Right lobe of liver (tissue), 4 donors: ENCODE data around the gene TENM3.

Experiments
- POLR2A ChIP-seq: fragments of 450-650 bp; IDR thresholded peaks from one replicate; pipeline ENCODE4 v1.6.1; 2017; ENCODE audit warnings: antibody characterized with exemption, mild to moderate bottlenecking
- TF ChIP-seq, protein P1 (sequence below), 4 donors: fragments of 200-600 bp in 3 of 4; fragments of 450-650 bp in 1 of 4; IDR thresholded peaks; one replicate each; pipeline versions ENCODE4 v1.5.1 to v1.8.0; 2016 to 2022; ENCODE audit warnings: antibody characterized with exemption in 4 of 4, mild to moderate bottlenecking in 2 of 4
- donor health status: DM: no; HTN: no; CAD: no.
- donor health status: DM: no; HTN: no; CAD: no.
- donor health status: DM: no; HTN: yes; CAD: no.

DNA sequence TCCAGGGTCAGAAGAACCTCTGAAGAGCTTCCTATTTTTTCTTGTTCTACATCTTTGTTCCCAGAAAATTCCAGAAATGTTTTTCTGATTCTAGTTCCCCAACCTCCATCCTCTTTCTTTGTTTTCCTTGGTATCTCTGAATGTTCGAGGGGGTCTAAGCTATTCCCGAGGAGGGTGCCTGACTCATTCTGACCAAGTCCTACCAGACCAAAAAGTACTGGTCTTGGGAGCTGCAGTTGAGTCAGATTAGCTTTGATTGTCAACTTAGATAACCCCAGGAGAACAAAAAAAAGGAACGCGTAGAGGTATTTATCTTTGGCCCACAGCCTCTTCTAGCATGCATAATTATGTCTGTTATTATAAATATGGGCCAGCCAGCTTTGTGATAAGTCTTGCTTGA lies 12.1 kb upstream of the TENM3 start:
- no peak for TF ChIP-seq POLR2A
- TF ChIP-seq, protein P1, sequence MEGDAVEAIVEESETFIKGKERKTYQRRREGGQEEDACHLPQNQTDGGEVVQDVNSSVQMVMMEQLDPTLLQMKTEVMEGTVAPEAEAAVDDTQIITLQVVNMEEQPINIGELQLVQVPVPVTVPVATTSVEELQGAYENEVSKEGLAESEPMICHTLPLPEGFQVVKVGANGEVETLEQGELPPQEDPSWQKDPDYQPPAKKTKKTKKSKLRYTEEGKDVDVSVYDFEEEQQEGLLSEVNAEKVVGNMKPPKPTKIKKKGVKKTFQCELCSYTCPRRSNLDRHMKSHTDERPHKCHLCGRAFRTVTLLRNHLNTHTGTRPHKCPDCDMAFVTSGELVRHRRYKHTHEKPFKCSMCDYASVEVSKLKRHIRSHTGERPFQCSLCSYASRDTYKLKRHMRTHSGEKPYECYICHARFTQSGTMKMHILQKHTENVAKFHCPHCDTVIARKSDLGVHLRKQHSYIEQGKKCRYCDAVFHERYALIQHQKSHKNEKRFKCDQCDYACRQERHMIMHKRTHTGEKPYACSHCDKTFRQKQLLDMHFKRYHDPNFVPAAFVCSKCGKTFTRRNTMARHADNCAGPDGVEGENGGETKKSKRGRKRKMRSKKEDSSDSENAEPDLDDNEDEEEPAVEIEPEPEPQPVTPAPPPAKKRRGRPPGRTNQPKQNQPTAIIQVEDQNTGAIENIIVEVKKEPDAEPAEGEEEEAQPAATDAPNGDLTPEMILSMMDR (IDR thresholded peaks at IDR 0.05), result no peak
